Astrocyte (in vitro differentiated cells and primary cell): ENCODE measurements around the gene JMJD1C.

Experiments
- EZH2 ChIP-seq: IDR thresholded peaks from 2 replicates; pipeline ENCODE4 v1.6.1; 2012; ENCODE audit warnings: mild to moderate bottlenecking, low read length, inconsistent platforms; ENCODE audit not compliant: insufficient read depth
- TF ChIP-seq, protein P1 (sequence below): IDR thresholded peaks from 2 replicates; pipeline ENCODE4 v1.5.1; 2011; ENCODE audit warnings: low read depth, mild to moderate bottlenecking, inconsistent platforms, low read length, moderate library complexity; ENCODE audit not compliant: insufficient read depth

DNA sequence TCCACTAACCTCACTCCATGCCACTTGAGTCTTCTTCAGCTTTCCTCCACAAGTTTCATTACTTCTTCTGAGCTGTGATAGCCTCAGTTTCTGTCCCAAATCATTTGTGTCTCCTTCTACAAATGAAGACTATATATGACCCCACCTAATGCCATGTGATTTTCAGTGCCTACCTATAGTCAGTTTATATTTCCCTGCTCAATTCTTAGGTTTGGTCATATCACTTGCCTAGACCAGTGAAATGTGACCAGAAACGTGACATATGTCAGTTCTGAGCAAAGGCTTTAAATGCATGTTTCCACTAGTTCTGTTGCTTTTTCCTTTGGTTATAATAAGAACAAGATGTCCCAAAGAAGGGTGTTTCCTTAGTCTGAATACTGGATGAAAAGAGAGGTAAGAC lies 30.8 kb upstream of the JMJD1C start:
- TF ChIP-seq, protein P1, sequence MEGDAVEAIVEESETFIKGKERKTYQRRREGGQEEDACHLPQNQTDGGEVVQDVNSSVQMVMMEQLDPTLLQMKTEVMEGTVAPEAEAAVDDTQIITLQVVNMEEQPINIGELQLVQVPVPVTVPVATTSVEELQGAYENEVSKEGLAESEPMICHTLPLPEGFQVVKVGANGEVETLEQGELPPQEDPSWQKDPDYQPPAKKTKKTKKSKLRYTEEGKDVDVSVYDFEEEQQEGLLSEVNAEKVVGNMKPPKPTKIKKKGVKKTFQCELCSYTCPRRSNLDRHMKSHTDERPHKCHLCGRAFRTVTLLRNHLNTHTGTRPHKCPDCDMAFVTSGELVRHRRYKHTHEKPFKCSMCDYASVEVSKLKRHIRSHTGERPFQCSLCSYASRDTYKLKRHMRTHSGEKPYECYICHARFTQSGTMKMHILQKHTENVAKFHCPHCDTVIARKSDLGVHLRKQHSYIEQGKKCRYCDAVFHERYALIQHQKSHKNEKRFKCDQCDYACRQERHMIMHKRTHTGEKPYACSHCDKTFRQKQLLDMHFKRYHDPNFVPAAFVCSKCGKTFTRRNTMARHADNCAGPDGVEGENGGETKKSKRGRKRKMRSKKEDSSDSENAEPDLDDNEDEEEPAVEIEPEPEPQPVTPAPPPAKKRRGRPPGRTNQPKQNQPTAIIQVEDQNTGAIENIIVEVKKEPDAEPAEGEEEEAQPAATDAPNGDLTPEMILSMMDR: no peak
- TF ChIP-seq EZH2: no peak
